Mucosa of rectum (tissue), 2 donors: ENCODE results near the gene HNF4A.
"Not testable (repeated sequence)": the region's sequence is repeated elsewhere in the genome, so short reads cannot be mapped to it uniquely, and the experiment has no call there.

Experiments used
- H3K27ac ChIP-seq, 2 donors: one replicate each; pipeline ENCODE4 v1.7.0; 2013; ENCODE audit warnings: inconsistent platforms in 2 of 2, low read depth in 2 of 2, low read length in 2 of 2
- H3K27me3 ChIP-seq, 2 donors: one replicate each; pipeline ENCODE4 v1.7.0; 2013; ENCODE audit warnings: low read length in 2 of 2; ENCODE audit not compliant: control insufficient read depth in 2 of 2, insufficient read depth in 2 of 2
- H3K36me3 ChIP-seq, 2 donors: one replicate each; pipeline ENCODE4 v1.7.0; 2013; ENCODE audit warnings: low read length in 2 of 2; ENCODE audit not compliant: control insufficient read depth in 2 of 2, insufficient read depth in 2 of 2
- H3K4me1 ChIP-seq, 2 donors: one replicate each; pipeline ENCODE4 v1.7.0; 2013; ENCODE audit warnings: low read length in 2 of 2, mild to moderate bottlenecking in 1 of 2; ENCODE audit not compliant: control insufficient read depth in 2 of 2, insufficient read depth in 2 of 2
- H3K4me3 ChIP-seq, 2 donors: one replicate each; pipeline ENCODE4 v1.7.0; 2013; ENCODE audit warnings: low read length in 2 of 2
- H3K9ac ChIP-seq, 2 donors: one replicate each; pipeline ENCODE4 v1.7.0; 2013; ENCODE audit warnings: low read length in 2 of 2, low read depth in 1 of 2, mild to moderate bottlenecking in 1 of 2
- H3K9me3 ChIP-seq, 2 donors: one replicate each; pipeline ENCODE4 v1.7.0; 2013; ENCODE audit warnings: low read length in 2 of 2; ENCODE audit not compliant: control insufficient read depth in 2 of 2
- donor health status: healthy.
- donor health status: Normal muscosa, but diverticular disease.

Gene HNF4A

DNA sequence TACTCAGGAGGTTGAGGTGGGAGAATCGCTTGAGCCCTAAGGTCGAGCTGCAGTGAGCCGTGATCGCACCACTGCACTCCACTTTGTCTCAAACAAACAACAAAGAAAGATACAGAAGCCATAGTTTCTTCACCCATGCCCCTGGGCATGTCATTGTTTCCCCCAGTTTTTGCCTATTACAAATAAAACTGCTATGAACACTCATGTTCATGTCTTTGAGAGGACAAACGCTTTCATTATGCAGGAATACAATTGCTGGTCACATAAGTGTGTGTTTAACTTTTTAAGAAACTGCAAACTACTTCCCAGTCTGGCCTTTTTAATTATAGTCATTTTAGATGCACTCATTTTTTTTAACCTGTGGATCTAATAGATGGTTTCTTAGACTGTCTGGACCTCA, 108.0 kb downstream of the HNF4A start:
- Histone ChIP-seq H3K27me3 (no peaks in the 10 kb centered on the region), H3K36me3 (no peaks in the 10 kb centered on the region)

DNA sequence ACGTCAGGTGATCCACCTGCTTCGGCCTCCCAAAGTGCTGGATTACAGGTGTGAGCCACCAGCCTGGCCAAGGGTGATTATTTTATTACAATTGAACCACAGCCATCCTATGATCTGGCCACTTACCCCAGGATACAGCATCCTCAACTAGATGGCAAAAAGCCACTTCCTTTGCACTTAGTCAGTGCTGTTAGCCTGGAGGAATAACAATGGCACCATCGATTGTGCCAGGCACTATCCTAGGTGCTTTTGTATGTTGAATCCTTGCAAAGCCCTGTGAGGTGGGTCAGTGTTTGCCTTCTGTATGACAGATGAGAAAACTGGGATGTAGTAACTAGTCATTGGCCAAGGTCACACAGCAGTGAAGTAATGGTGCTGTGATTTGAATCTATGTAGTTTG, 109.0 kb downstream of the HNF4A start:
- no peak overlapping the region for H3K9ac ChIP-seq
- H3K4me1 ChIP-seq: peaks cover 8 to 17% of the 10 kb centered on the region in 2 donors
- no peaks in the 10 kb centered on the region for H3K36me3 ChIP-seq
- H3K27ac ChIP-seq: no peak overlapping the region
- no peaks in the 10 kb centered on the region for H3K27me3 ChIP-seq
- no peaks in the 10 kb centered on the region for H3K9me3 ChIP-seq
- H3K4me3 ChIP-seq: no peak overlapping the region

More for the DNA sequence above, 108.0 kb downstream of the HNF4A start:
- no peak overlapping the region for H3K27ac ChIP-seq
- no peak overlapping the region for H3K4me3 ChIP-seq
- H3K4me1 ChIP-seq: peaks cover 8 to 25% of the 10 kb centered on the region in 2 donors
- no peak overlapping the region for H3K9ac ChIP-seq
- no peaks in the 10 kb centered on the region for H3K9me3 ChIP-seq

DNA sequence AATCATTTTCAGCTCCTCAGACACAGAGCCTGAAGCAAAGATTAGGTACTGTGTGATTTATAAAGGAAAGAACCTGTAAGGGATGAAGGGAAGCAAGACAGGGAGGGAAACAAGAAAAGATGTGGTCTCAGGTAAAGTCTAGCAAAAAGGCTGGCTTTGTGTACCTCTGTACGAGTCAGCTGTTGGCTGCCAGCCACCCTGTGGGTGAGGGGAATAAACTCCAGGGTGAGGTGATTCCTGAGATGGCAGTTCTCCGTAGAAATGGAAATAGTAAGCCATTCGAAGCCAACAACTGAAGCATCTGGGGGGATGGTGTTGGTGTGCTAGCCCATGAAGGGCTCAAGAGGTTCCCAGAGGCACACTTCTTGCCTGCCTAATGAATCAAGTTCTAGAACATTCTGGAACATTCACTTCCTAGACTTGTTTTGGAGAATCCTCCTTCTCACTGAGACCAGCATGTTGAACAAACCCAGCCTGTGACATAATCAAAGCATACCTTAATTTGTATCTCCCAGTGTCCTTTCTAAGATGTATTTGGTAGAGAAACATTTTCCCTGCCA, 109.6 kb downstream of the HNF4A start:
- Histone ChIP-seq H3K27ac (no peak overlapping the region), H3K9ac (no peak overlapping the region), H3K36me3 (no peaks in the 10 kb centered on the region), H3K9me3 (no peaks in the 10 kb centered on the region), H3K27me3 (no peaks in the 10 kb centered on the region), H3K4me1 (peaks cover 7 to 17% of the 10 kb centered on the region in 2 donors), H3K4me3 (no peak overlapping the region)

DNA sequence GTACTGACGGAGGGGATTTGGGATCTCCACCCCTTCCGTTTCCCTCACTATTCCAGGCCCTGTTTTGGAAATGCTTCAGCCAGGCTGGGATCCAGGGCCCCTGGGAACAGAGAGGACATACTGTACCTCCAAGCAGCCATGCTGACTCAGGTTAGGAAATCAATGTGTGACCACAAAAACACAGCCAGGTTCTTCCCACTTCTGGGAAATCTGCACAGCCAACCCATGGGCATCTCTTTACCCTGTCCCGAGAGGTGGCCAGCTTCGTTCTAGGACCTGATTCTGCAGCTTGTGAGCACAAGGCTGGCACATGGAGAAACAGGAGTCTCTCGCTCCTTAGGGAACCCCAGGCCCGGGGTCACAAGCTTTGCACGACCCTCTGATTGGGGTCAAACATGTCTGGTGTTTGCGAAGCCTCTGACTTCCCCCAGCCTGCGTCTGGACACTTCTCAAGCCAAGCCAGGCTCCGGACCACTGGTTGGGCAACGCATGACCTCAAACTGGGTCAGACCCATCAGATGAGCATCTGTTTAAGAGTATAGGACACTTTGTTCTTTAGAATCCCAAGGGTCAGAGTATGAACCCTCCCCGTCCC, 111.9 kb downstream of the HNF4A start:
- Histone ChIP-seq H3K4me3 (no peak overlapping the region), H3K27me3 (no peaks in the 10 kb centered on the region), H3K4me1 (no peaks in the 10 kb centered on the region), H3K9me3 (no peaks in the 10 kb centered on the region), H3K9ac (no peak overlapping the region), H3K36me3 (no peaks in the 10 kb centered on the region), H3K27ac (no peak overlapping the region)

DNA sequence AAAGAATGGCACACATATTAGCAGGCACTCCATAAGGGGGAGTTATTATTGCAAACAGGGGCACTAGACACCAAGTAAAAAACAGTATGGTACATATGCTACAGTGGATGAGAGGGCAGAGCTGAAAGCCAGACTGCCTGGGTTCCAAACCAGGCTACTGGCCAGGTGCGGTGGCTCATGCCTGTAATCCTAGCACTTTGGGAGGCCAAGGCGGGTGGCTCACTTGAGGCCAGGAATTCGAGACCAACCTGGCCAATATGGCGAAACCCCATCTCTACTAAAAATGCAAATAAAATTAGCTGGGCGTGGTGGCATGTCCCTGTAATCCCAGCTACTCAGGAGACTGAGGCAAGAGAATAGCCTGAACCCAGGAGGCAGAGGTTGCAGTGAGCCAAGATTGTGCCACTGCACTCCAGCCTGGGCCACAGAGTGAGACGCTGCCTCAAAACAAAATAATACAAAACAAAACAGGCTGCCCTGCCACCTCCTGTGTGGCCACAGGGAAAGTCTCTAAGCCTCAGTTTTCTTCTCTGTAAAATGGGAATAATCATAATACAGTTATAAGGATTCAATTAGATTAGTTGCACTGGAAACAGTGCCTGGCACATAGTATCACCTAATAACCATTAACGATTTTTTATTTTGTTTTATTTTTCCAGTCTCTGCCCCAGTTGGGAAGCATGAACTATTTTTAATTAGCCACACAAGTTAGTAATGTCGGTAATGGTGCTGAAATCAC, 112.7 kb downstream of the HNF4A start:
- Histone ChIP-seq H3K4me3 (no peak overlapping the region), H3K27ac (no peak overlapping the region), H3K36me3 (no peaks in the 10 kb centered on the region), H3K27me3 (no peaks in the 10 kb centered on the region), H3K9ac (no peak overlapping the region), H3K9me3 (no peaks in the 10 kb centered on the region), H3K4me1 (no peaks in the 10 kb centered on the region)

DNA sequence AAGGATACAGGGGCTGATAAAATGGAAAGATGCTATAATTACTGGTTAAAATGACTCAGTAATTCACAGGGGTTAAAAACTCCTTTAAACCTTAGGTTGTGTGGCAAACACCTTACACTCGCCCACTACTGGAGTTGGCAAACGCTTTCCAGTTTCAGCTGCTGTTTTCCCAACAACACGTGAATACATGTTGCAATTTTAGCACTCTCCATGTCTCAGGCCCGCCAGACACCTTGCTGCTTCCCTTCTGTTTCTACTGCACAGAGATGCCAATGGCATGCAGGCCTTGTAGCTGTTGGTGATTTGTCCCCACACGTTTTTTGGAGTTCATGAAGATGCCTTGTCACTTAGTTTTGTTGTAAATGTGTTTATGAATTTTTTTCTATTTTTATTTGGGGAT, 114.8 kb downstream of the HNF4A start:
- Histone ChIP-seq H3K27ac (no peak overlapping the region), H3K9me3 (no peaks in the 10 kb centered on the region), H3K4me1 (peaks cover 3 to 5% of the 10 kb centered on the region in 2 donors), H3K27me3 (no peaks in the 10 kb centered on the region), H3K36me3 (no peaks in the 10 kb centered on the region), H3K9ac (no peak overlapping the region), H3K4me3 (no peak overlapping the region)

DNA sequence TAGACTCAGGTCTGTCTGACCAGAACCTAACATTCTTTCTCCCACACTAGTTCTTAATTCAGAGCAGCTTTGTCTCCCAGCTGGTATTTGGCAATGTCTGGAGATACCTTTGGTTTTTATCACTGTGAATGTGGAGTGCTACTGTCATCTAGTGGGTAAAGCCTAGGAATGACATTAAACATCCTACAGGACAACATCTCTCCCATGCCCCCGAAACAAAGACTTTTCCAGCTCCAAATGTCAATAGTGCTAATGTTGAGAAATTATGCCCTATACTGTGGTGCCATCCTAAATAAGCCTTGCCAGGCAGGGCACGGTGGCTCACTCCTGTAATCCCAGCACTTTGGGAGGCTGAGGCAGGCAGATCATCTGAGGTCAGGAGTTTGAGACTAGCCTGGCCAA, 116.0 kb downstream of the HNF4A start:
- H3K27ac ChIP-seq: no peak overlapping the region
- H3K9ac ChIP-seq: no peak overlapping the region
- H3K9me3 ChIP-seq: no peaks in the 10 kb centered on the region
- H3K4me1 ChIP-seq: peaks cover 9 to 11% of the 10 kb centered on the region in 2 donors
- H3K27me3 ChIP-seq: no peaks in the 10 kb centered on the region
- H3K4me3 ChIP-seq: no peak overlapping the region
- H3K36me3 ChIP-seq: no peaks in the 10 kb centered on the region

DNA sequence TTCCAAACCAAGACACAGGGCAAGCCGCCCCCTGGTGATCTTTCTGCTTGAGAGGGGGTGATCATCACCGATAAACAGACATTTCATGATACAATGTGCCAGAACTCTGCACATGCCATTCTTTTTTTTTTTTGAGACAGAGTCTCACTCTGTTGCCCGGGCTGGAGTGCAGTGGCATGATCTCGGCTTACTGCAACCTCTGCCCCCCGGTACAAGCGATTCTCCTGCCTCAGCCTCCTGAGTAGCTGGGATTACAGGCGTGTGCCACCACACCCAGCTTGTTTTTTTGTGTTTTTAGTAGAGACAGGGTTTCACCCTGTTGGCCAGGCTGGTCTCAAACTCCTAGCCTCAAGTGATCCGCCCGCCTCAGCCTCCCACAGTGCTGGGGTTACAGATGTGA, 116.8 kb downstream of the HNF4A start:
- not testable (repeated sequence) for H3K36me3 ChIP-seq, H3K9me3 ChIP-seq, H3K27ac ChIP-seq, H3K27me3 ChIP-seq, H3K4me3 ChIP-seq, H3K9ac ChIP-seq
- peaks cover 11 to 13% of the 10 kb centered on the region in 2 donors for H3K4me1 ChIP-seq

DNA sequence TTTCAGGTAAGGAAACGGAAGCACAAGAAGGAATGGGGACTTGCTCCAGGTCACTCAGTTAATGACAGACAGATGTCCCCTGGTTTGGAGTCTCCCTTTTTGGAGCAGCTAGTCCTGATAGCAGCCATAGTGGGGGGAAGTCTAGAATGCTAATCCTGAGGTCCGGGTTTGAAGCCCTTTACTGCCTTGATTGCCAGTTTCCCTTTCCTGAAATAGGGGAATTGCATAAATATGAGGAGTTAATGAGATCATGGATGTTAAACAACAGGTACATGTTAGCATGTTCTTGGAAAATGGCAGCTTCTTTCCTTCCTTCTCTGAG, 119.8 kb downstream of the HNF4A start:
- peak overlapping the region; percentile 76 to 92 for H3K4me3 ChIP-seq
- H3K27me3 ChIP-seq: no peaks in the 10 kb centered on the region

DNA sequence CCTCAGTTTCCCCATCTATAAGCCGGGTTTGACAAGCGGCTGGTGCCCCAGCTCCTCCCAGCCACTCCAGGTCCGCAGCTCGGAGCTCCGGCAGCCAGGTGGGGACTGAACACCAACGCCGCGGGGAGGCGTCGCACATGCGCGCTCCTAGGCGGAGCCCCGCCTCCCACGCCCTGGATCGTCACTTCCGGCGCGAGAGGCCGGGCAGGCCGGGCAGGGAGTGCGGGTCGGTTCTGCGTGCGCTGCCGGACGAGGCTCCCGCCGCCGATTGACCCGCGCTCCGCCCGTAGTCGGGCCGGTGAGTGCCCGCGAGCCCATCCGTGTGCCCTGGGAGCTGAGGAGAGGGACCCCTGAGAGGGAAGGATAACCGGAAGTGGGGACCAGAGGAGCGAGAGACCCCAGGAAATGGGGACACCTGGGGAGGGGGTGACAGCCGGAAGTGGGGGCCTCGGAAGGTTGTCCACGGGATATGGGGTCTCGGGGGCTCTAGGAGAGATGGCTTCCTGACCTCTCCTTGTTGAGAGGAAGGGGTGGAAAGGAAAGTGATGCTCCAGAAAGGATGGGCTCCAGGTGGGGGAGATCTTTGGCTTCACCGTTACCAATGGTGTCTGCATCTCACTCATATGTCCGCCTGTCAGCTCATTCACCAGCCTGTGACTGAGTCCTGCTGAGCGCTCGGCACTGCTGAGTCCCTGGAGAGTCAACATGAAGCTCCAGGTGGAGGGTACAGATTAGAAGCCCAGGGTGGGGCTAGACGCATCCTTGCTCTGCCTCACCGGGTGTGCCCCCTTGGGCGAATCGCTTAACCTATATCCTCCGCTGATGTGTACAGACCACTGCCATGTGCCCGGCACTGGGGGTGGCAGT, 120.4 kb downstream of the HNF4A start, which contains the start of gene TTPAL:
TTPAL (plus strand) TSS at position 181 of the 867 bp plus-strand sequence. CDS start 4,126 bp downstream, outside the sequence.
- Histone ChIP-seq H3K27me3 (no peaks in the 10 kb centered on the region), H3K4me3 (peak within 1 kb of the TSS; percentile 76 to 92), H3K4me1 (peaks cover 11 to 13% of the 10 kb centered on the region in 2 donors), H3K36me3 (peaks cover 5 to 9% of the 10 kb centered on the region in 2 donors), H3K27ac (peak within 1 kb of the TSS; percentile 76 to 88), H3K9ac (peak within 1 kb of the TSS; percentile 91), H3K9me3 (no peaks in the 10 kb centered on the region)

More for the DNA sequence above, 119.8 kb downstream of the HNF4A start:
- H3K36me3 ChIP-seq: peaks cover 4 to 5% of the 10 kb centered on the region in 2 donors
- H3K27ac ChIP-seq: peak overlapping the region; percentile 76 to 88
- H3K9me3 ChIP-seq: no peaks in the 10 kb centered on the region
- H3K9ac ChIP-seq: peak overlapping the region; percentile 91
- peaks cover 11 to 13% of the 10 kb centered on the region in 2 donors for H3K4me1 ChIP-seq
